NCI-H345 treated with DMSO at 0.1 percent for 48 hours (cell line): ENCODE data around the gene VCL.
"Not testable (repeated sequence)": the region's sequence is repeated elsewhere in the genome, so short reads cannot be mapped to it uniquely, and the experiment has no call there.

Experiments
- DNase-seq: peaks from one replicate; lab custom pipeline; 2025; ENCODE audit not compliant: unreplicated experiment; lab: John Stamatoyannopoulos, UW

VCL gene

DNA sequence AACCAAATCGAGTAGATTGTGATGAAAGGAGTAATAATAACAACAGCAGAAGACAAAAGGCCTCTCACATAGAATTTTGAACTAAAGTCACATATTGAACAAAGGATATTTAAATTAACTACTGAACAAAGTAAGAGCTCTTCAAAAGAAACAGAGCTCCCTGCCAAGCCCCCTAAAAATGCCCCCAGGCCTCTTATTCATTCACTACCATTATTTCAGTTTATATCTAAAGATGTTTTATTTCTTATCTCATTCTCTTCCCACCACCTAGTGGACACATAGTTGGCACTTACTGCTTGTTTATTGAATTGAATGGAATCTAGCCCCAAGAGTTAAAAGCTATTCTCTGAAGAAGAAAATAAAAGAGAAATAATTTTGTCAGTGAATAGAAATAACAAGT lies 37.4 kb downstream of the VCL start:
- no peak for DNase-seq

DNA sequence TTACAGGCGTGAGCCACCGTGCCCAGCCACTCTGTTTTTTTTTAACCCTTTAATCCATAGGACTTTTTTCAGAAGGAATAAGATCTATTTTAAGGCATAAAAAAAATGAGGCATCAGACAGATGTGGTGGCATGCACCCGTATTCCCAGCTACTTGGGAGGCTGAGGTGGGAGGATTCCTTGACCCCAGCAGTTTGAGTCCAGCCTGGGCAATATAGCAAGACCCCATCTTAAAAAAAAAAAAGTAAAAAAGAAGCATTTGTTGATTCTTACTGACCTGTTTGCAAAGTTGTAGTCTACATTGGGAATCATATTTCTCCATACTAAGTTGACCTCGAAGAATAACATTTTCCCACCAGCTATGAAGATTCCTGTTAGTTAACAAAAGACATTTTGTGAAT lies 38.6 kb downstream of the VCL start:
- no peak for DNase-seq

DNA sequence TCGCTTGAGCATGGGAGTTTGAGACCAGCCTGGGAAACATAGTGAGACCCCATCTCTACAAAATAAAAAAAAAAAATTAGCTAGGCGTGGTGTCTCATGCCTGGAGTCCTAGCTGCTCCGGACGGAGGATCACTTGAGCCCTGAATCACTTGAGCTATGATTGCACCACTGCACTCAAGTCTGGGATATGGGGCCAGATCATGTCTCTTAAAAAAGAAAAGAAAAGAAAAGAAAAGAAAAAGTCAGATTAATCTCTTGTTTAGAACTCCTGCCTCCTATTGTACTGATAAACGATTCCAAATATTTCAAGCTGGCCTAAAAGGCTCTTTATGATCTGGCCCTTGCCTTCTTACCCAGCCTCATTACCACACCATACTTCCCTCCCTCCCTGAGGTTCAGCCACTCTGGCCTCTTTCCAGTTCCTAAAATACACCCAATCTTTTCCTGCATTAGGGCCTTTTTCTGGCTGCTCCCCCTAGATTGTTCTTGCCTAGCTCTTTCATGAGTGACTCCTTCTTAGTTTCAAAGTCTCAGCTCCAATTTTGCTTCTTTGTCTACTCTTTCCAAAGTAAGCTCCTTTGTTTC lies 41.7 kb downstream of the VCL start:
- DNase-seq, result no peak

DNA sequence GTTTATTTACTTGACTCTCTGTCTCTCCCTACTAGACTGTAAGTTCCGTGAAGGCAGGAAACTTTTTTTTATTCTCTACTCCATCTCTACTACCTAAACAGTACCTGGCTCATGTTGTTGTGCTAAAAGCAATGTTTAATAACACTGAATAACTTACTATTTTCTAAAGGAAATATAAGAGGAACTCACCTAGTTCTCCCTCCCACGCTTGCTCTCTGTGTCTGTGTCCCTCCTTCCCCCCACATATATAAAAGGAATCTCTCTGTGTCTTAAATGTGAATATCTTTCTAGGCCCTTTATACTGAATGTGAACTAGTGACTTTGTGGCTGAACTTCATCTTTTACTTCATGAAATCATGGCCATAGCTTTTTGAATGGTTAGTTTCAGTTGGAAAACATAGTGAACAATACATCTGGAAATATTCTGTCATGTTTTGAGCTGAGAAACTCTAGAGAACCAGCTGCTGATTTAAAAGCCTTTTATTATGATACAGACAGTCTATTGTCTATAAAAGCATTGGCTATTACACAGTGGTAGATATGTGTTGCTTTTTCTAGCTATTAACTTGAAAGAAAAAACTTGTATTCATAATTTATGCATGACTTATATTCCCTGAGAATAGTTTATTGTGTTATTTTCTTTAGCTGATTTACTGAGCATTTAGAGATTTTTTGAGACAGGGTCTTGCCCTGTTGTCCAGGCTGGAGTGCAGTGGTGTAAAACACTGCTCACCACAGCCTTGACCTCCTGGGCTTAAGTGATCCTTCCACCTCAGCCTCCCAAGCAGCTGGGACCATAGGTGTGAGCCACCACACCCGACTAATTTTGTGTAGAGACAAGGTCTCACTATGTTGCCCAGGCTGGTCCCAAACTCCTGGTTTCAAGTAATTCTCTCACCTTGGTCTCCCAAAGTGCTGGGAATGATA lies 42.5 kb downstream of the VCL start:
- DNase-seq, result no peak

DNA sequence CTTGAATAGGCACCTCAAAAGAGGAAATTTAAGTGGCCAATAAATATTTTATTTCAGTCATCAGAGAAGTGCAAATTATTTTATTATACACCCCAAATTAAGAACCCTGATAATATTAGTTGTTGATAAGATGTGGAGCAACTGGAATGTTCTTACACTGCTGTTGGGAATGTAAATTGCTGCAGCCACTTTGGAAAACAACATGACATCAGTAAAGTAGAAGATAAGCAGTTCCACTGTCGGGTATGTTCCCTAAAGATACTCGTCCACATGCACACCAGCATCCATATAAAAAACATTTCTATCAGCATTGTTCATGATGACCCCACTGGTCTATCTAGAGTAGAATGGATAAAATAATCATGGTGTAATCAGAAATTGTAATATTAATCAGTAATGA lies 46.5 kb downstream of the VCL start:
- no peak for DNase-seq

DNA sequence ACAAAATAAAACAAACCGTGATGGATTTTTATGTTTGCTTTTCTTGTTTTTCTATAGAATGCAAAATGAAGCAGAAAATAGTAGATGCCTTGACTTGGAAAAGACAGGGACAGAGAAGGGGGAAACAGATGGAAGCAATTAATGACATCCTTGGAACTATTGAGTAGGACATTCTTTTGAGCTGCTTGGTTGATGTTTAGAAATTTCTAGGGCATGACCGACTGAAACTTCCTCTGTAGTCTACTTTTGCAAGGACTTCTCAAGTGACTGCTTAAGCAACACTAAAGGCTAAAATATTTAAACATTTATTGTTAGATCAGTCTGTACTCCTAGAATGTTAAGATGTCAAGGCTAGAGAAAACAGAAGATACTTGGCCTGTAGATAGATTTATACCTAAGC lies 49.4 kb downstream of the VCL start:
- no peak for DNase-seq

DNA sequence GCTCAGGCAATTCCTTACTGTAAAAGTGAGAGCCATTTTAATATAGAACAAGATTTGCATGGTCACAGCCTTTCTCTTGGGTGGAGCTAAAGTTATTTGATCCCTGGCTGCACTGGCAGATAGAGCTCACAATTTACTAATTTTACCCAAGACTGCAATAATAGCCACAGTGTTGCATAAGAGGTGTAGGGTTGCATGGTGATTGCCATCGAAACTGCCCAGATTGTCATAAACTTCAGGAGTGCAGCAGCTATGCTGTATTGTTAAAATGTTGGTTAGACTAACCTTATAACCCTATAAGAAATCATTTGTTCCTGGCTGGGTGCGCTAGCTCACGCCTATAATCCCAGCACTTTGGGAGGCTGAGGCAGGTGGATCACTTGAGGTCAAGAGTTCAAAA lies 50.0 kb downstream of the VCL start:
- no peak for DNase-seq

DNA sequence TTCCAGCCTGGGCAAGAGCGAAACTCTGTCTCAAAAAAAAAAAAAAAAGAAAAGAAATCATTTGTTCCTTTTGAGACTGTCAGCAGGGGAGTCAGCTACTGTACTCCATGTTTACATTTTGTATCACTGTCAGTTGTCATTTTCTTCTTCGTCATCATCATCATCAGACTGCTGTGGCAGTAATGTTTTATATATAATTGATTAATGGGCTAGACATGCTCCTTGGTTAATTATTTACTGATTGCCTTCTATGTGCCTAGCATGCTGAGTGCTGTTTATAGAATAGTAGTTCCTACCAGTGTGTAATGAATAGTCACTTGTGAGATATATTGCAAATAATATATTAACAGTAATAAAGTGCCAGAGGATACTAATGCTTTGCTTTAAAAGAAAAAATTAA lies 50.5 kb downstream of the VCL start:
- no peak for DNase-seq

DNA sequence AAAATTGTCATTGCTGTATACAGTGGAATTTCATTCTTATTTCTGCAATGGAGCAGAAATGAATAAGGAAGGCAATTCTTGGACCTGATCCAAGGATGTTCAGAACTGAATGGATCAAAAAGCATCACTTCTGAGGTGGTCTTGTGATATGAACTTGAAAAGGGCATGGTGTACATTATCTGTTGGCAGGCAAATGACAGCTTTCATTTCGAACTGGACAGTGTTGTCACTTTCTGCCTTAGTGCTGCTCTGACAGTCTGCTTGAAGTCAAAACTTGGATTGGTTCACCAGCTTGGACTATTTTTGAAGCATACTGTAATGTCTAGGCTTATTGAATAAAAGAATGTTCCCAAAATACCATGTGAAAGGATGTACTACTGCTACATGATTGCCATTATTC lies 52.0 kb downstream of the VCL start:
- no peak for DNase-seq

DNA sequence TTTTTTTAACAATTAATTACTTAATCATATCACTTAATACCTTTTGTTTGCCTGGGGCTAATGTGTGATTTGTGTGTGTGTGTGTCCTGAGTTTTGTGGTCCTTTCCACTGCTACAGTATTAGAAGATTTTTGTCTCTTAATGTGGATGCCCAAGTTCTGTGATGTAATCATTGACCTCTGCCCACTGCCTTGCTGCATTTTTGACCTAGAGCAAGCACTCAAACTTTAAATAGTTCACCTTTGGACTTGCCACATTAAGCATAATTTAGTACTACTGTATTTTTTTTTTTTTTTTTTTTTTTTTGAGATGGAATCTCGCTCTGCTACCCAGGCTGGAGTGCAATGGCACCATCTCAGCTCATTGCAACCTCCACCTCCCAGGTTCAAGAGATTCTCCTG lies 52.7 kb downstream of the VCL start:
- DNase-seq, result no peak

DNA sequence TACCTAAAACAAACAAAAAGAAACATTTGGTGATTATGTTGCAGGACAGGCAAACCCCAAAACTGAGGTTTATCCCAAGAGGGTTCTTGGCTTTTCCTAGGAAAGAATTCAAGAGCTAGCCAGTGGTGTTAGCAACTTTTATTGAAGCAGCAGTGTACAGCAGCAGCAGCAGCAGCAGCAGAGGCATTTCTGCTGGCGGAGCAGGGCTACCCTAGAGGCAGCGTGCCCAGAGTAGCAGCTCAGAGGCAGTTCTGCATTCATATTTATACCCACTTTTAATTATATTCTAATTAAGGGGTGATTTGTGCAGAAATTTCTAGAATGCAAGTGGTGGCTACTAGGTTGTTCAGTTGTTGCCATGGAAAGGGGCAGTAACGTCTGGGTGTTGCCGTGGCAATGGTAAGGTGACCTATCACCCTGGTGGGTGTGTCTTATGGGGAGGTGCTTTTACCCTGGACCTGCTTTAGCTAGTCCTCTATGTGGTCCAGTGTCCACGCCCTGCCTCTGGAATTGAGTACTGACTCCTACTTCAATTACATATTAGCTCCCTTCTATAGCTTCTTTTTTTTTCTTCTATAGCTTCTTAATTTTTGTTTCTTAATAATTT lies 53.9 kb downstream of the VCL start:
- no peak for DNase-seq

DNA sequence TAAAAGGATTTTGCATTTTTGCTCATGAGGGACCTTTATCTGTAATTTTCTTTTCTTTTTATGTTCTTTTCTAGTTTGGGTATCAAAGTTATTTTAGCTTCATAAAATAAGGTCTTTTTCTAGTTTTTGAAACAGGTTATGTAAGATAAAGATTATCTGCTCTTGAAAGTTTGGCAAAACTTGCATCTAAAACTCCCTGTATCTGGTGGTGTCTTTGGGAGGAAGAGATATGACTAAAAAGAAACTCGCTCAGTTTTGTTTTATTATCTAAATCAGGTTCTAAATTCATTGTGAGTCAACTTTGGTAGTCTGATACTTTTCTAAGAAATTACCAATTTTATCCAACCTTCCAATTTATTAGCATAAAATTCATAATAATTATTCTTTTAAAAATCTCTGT lies 55.1 kb downstream of the VCL start:
- DNase-seq, result no peak

DNA sequence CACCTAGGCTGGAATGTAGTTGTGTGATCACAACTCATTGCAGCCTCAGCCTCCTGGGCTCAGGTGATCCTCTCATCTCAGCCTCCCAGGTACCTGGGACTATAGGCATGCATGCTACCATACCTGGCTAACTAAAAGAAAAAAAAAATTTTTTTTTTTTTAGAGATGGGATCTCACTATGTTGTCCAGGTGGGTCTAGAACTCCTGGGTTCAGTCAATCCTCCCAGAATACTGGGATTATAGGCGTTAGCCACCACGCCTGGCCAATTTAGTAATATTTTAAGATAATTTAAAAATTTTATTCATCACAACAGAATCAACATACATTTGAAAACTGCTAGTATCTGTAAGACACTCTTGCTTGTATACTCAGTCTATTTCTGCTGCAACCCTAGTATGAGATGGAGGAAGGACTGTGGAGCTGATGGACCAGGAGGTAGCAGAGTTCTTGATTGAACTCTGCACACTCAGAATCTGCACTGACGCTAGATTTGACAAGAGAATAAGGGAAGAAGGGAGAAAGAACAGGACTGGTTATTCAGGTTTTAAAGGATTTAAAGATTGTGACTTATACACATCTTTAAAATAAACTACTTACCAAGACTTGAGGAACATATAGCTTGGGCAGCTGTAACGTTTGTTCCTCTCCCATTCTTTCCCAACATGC lies 57.6 kb downstream of the VCL start:
- DNase-seq, result no peak

DNA sequence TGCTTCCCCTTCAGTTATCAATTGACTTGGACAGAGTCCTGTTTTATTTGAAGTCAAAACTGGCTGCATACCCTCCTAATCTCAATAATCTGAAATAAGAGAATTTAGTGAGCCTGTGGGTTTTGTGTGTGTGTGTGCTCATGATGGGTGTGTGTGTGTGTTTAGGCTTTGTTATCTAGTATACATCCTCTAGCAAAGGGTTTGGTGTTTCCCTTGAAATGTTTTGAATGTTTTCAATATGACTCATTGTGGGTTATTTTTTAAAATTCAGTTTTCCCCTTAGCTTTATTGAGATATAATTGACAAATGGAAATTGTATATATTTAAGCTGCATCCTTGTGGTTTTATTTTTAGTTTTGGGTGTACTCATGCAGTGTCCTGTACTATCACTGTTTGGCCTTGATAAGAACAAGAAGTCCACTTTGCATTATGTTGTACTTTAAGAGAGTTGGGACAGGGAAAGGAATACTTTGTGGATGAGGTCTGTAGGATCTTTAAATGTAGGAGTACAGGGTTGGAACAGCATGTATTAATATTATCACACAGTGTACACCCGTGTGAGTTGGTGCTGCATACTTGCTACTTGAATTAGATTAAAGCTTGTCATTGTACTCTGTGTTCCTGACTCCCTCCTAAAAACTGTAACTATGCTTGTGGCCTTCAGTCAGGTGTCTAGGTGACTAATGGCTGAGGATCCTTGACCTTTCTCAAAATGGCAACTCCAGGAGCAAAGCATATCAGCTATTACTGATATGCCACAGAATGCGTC lies 58.3 kb downstream of the VCL start:
- DNase-seq, result no peak

DNA sequence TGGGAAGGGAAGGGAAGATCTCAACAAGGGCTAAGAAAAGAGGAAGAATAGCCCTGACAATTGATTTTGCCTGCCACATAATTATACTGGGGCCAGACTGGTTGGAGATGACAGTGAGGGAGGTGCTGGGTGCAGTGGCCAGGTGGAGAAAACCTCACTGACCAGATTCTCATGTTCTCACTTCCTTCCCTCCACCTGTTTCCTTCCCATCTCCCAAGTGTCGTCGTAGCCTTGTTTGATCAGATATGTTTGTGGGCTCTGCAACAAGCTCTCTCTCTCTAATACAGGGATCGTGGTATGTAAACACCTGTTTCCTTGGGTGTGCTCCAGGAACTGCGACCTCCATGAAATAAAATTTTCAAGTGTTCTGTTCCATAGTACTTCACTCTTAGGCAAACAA lies 60.2 kb downstream of the VCL start:
- no peak for DNase-seq

DNA sequence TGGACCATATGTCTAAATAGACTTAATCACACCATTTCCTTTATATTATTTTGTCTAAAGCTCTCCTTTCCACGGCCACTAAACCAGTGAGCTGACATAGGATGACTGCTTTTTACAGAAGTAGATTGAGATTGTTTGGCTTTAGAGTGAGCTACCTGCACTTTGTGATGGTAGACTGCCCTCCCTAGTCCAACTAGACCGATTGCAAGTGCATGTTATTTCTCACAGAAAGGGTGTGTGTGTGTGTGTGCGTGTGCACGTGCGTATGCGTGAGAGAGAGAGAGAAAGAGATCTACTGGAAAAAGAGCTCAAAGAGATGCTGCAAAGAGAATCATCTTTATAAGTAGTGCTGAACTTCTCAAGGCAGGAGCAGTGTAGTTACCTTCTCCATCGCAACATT lies 60.7 kb downstream of the VCL start:
- DNase-seq, result no peak

DNA sequence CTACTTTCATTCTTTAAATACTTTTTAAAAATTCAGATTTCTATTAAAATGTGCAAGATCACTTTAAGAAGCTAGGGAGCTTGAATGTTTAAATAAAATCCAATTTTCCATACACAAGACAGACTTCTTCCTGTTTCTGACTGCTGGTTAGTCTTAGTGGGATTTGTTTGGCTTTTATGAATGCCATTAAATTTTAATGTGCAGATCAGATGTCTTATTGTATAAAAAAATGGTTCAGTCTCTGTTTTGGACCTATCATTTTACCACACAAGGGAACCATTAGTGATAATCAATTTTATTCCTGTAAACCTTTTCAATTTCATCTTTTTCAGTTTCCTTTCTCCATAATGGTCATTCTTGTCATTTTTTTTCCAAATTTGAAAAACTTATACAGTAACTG lies 63.2 kb downstream of the VCL start:
- no peak for DNase-seq

DNA sequence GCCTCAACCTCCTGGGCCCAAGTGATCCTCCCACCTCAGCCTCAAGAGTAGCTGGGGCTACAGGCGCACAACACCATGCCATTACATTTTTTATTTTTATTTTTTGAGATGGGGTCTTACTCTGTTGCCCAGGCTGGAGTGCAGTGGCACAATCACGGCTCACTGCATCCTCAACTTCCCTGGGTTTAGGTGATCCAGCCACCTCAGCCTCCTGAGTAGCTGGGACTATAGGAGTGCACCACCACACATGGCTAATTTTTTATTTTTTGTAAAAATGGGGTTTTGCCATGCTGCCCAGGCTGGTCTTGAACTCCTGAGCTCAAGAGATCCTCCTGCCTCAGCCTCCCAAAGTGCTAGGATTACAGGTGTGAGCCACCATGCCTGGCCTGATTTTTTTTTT lies 64.1 kb downstream of the VCL start:
- DNase-seq, result not testable (repeated sequence)

DNA sequence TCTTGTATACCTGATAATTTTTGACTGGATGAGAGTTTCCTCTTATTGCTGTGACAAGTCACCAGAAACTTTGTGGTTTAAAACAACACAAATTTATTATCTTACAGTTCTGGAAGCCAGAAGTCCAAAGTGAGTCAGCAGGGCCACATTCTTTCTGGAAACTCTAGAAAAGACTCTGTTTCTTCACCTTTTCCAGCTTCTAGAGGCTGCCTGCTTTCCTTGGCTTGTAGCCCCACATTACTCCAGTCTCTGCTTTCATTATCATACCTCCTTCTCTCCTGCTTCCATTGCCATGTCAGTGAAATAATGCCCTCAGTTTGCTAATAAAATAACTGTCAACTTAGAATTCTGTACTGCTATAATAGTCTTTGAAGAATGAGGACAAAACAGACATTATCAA lies 65.3 kb downstream of the VCL start:
- DNase-seq, result no peak

DNA sequence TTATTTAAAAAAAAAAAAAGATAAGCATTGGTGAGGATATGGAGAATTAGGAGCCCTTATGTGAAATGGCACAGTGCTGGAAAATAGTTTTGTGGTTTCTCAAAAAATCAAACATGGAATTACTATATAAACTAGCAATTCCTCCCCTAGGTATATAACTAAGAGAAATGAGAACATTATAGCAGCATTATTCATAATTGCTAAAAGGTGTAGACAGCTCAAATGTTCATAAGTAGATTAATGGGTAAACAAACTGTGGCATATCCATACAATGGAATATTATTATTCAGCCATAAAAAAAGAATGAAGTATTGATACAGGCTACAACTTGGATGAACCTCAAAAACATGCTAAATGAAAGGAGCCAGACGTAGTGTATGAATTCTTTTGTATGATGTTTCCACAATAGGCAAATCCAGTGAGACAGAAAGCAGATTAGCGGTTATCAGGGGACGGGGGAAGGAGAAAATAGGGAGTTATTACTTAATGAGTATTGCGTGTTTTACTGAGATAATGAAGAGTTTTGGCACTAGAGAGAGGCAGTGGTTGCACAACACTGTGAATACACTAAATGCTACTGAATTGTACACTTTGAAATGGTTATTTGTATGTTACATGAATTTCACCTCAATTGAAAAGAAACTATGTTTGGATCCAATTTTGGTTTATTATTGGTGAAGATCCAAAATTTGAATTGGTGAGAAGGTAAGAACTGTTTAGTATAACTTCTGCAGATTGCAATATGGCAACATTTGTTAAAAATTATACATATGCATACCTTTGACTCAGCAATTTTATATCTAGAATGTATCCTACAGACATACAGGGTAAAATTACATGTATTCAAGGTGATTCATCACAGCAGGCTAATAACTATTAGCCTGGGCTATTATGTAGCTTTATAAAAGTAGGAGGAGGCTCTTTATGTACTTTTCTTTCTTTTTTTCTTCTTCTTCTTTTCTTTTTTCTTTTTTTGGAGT lies 69.7 kb downstream of the VCL start:
- DNase-seq, result no peak
